Anterior cingulate cortex (tissue), 58 donors: ENCODE results near the gene ANKRD44.
"Not testable (repeated sequence)": the region's sequence is repeated elsewhere in the genome, so short reads cannot be mapped to it uniquely, and the experiment has no call there.

Source experiments
- DNase-seq, 58 donors: peaks; one replicate each; lab custom pipeline; 2025; lab: John Stamatoyannopoulos, UW

Gene ANKRD44

DNA sequence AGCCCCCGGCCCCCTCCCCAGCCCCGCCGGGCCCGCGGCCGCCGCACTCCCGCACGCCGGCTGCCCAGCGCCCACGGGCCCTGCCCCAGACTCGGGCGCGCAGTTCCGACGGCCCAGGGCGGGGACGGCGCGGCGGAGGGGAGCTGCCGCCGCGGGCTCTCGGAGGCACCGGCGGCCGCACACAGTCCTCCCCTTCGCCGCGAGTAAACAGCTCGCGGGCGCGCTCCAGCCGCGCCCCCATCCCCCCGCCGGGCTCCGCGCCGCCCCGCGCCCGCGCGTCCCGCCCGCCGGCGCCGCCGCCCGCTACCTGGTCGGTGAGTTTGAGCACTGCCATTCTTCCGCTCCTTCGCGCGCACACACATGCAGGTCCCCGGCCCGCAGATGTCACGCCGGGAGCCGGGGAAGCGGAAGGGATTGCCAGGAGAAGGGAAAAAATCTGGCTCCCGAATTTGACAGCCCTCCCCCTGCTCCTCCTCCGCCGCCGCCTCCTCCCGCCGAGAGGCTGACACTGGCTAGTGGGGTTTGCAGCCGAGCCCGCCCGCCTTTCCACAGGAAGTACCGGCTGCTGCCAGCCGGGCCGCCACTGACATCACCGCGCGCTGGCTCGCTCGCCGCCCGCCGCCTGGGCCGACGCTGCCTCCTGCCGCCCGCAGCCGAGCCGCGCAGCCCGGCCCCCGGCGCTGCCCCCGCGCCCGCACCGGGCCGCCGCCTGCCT lies at the start of gene ANKRD44:
Gene ANKRD44, minus strand, starts transcription at position 510 of the 715 bp plus-strand sequence. Its CDS starts 176 bp downstream, at position 334.
- DNase-seq: peak in 57 of 58 donors; percentile 26 to 91 (median 84)

DNA sequence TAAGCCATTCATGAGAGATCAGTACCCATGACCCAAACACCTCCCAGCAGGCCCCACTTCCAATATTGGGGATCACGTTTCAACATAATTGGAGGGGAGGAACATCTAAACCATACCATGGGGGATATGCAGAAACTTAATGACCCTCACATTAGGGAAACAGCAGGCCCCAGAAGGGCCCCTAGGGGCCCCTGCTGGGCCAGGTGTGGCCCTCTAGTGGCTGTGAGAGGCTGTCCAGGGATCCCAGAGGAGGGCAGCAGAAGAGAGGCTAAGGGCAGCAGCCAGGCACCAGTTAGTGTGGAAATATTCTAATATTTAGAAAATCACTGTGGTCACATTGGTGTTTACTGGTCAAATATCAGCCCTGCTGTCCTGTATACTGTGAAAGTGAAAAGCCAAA lies 49.3 kb upstream of the ANKRD44 start:
- DNase-seq: no peak

DNA sequence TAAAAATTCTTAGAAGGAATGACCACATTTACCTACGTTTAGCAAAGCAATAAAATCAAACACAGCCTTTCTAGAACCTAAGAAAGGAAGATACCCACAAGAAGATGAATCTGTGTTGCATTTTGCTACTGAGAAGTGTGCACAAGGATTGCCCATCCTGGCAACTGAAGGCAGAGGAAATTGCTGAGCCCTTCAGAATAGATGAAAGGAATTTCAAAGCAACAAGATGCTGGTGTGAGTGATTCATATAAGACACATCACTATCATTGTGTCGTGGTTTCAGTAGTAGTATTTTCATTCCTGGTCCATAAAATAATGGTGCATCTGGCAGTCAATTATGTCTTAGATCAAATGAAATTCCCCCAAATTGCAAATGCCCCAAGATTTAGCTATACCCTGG lies 48.4 kb upstream of the ANKRD44 start:
- DNase-seq: no peak

DNA sequence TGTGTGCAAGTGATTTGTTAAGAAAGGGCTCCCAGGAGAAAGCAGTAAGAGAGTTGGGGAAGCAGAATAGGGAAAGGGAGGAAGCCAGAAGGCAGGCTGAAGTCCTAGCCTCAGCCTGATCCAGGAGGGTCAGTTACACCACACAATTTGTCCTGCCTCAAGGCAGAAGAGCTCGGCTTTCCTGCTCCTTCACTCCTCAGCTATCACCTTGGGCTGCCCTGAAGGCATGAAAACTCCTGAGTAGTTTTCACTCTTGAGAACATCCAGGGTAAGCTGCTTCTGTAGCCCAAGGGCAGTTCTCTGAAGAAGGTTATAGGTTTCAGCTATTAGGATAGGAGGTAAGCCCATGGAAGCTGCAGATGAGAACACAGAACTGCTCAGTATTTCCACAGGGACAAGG lies 47.4 kb upstream of the ANKRD44 start:
- DNase-seq: no peak

DNA sequence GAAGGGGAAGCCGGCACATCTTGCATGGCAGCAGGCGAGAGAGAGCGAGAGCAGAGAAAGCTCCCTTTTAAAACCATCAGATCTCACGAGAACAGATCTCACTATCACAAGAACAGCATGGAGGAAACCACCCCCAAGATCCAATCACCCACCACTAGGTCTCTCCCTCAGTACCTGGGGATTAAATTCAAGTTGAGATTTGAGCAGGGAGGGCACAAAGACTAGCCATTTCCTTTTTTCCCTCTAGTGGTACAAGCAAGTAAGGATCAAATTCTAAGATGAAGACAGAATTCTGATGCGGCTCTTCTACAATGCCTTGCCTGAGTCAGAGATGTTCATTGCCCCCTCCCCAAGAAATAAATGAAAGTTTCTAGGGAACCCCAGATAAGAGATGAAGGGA lies 45.6 kb upstream of the ANKRD44 start:
- DNase-seq: no peak

DNA sequence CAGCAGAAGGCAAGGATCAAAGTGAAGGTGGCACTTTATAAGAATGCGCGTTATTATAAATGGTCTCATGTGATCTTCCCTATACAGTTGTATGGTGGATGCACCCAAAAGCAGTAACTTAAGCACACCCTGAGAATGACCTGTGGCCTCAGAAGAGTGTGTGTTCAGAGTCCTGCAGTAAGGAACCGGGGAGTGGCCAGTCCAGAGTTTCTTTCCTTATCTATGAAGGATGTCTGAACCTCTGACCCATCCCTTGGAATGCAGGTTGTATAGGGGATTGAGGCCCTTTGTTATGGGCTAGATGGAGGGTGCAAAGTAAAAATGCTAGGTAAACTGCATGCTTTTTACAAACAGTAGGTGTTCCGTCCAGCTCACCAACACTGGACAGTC lies 43.6 kb upstream of the ANKRD44 start:
- no peak for DNase-seq

DNA sequence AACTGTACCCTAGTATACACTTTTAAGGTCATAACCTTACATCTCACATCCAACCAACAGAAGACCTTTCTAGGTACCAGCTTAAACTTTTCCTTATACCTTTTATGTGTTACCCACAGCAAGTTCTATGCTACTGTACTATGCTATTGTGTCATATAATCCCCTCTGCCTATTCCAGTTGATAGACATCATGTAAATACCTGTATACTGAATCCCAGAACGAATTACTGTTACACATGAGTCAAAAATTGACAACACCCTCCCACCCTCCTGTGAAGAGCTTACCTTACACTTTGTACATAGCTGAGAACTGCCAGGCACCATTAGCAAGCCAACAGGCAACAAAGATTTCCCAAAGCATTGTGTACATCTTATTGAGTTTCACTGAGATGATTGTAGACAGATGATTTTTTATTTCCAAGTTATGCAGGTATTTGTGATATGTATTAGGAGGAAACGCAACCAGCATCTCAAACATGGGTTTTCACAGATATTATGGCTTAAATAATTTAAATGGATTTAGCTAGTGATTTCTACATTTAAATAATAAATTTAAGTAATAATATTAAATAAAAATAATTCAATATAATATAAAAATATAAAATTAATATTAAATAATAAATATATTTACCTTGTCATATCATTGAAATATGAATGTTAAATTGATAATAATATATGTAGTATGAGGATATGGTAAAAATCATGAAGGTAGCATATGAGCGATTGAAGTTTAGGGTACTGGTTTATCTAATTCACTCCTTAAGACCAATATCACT lies 43.0 kb upstream of the ANKRD44 start:
- no peak for DNase-seq

DNA sequence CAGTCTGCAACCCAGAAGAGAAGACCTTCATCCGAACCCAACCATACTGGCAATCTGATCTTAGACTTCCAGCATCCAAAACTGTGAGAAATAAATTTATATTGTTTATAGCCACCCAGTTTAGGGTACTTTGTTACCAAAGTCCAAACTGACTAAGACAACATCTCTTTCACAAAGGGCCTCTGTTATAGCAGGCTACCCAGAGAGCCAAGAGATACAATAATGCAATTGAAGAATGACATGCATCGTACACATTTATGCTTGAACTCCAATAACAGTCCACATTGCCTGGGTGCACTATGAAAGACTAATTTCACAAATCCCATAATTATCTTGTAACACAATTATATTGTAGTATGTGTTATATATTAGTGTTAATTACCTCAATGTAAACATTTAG lies 39.1 kb upstream of the ANKRD44 start:
- DNase-seq: no peak

DNA sequence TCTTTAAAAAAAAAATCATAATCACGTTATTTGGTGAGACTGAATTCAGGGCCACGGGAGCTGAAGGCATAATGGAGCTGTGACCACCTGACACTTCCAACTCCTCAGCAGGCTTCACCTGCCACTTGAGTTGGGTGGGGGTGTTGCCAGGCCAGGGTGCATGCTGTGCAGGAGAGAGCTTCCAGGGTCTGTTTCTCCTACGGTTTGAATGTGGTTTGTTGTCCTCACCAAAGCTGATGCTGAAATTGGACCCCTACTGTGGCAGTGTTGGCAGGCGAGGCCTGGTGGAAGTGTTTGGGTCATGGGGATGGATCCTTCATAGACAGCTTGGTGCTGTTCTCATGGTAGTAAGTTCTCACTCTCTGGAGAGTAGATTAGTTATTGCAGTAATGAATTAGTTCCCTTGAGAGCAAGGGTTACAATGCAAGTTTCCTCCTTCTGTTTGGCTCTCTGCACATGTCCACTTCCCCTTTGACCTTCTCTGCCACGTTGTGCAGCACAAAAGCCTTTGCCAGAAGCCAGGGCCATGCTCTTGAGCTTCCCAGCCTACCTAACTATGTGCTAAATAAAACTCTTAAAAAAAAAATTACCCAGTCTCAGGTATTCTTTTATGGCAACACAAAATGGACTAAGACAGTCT lies 38.3 kb upstream of the ANKRD44 start:
- no peak for DNase-seq

DNA sequence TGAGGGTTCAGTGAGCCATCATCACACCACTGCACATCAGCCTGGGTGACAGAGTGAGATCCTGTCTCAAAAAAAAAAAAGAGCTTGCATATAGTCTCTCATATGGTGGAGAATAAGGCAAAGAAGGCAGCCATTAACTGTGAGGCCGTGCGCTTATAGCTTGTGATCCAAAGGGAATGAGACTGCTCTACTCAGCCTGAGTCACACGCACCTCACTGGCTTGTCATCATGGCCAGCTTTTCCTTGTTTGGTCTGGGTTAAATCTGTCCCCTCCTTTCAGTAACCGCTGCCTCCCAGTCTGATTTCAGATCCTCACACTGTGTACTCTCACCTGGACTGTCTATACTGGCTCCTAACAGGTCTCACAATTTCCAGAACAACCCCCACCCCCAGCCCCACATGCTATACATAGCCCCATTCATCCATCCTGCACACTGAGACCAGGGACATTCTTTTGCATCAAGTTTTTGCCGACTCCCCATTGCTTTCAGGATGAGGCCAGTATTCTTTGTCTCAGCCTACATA lies 35.3 kb upstream of the ANKRD44 start:
- no peak for DNase-seq

DNA sequence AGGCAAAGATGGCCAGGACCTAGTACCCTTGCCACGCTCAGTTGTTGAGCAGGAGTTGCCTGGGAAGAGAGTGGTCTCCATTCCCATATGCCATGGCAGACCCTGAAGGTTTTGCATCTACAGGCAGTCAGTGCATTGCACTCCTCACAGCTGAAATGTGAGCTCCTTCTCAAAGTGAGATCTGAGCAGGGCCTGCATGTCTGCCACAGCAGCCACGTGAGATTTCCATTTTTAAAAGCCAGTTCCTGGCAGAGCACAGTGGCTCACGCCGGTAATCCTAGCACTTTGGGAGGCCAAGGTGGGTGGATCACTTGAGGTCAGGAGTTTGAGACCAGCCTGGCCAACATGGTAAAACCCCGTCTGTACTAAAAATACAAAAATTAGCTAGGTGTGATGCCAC lies 33.4 kb upstream of the ANKRD44 start:
- DNase-seq: not testable (repeated sequence)

DNA sequence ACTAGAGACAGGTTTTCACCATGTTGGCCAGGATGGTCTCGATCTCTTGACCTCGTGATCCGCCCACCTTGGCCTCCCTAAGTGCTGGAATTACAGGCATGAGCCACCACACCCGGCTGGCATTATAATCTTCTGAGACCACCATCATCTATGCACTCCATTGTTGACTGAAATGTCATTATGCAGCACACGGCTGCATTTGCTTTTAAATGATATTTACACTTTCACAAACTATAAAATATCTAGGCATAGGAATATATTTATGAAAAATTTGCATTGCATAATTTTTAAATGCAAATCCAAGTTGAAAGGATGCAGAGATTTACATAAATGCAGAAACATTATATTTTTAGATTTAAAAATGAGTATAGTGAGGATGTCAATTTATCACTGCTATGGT lies 30.0 kb upstream of the ANKRD44 start:
- no peak for DNase-seq

DNA sequence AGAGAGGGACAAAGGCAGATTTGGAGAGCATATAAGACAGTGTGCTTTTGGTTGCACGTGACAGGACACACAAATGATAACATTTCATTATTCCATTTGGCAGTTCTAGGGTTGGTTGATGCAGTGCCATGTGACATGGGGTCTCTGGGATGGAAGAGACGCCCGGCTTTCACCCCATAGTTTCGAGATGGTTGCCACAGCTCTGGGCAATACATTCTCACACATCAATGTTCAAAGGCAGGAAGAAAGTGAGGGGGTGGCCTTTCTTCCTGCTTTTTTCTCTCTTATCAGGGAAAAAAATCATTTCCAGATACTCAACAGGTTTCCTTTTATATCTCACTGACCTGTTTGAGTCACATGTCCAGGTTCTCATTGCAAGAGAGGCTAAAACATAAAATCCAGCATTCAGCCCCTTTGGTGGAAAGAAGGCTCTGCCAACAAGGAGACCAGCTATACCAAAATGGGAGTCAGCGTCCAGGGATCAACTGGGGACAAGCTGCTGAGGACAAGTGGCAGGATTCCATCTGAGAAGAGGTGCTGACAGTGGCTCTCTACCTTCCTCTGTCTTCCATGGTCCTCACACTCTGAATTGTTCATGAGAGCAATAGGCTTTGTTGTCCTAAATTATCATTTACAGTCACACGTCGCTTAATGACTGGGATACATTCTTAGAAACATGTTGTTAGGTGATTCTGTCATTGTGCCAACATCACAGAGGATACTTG lies 29.1 kb upstream of the ANKRD44 start:
- DNase-seq: no peak

DNA sequence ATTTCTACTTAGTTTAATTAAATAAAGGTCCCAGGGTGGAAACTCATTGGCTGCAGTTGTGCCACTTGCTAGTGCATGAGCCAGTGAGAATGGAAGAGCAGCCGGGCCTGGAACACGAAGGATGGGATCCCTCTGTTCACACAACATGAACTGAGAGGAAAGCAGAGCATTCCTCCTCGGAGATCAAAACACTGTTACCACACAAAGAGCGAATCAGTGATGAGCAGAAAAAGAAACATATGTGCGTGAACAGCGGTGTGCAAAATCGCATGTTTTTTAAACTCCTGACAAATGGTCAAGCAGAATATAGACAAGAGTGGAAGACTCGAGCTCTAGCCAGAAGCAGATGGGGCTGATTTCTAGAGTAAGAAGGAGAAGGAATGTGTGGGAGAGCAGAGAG lies 28.4 kb upstream of the ANKRD44 start:
- no peak for DNase-seq

DNA sequence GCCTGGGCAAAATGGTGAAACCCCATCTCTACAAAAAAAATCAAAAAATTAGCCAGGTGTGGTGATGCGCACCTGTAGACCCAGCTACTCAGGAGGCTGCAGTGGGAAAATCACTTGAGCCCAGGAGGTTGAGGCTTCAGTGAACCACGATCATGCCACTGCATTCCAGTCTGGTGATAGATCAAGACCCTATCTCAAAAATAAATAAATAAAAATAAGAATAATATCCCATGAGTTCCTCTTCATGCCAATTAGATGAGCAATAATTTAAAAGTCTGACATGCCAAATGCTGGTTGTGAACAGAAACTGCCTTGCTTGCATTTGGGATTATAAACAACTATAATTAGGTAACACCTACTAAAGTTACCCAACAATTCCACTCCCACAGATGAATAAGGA lies 22.1 kb upstream of the ANKRD44 start:
- DNase-seq: no peak

DNA sequence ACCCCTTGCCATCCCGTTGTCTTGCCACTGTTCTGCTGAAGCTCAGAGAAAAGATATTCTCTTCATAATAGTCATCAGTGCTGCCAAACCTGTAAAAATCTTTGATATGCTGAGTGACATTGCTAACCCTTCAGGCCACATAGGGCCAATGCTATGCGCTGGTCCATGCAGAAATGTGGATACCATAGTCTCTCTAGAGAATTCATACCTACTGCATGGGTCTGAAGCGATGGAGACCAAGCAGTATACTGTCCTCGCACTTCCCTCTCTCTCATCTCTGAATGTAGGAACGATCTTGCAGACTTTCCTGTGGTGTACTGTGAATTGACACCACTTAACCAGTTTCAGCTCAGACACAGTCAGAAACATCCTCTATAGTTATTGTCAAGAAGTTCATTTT lies 17.9 kb upstream of the ANKRD44 start:
- DNase-seq: no peak

DNA sequence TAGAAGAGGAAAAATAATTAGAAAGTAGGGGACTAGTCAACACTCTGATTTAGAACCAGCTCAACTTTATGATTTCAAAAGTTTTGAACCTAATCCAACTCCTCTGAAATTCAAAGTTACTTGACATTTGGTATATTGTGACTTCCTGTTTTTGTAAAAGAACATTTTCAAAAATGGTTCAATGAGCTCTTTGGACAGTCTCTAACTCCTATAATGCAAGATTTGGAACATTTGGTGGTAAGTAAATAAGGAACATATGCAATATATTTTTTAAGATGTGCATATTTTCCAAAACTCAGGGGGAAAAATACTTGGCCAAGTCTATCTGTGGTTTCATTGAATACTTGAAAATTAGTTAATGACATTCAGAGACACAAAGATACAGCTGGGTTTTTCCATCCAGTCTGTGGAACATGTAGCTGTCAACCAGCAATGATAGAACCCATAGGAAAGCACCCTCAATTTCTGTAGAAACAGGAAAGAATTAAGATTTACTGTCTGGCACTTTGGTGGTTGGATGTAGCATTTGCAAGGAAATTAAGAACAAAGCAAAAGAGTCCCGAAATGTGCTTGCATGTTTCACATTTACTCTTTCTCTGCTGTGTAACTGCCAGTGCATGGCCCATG lies 17.0 kb upstream of the ANKRD44 start:
- DNase-seq: no peak

DNA sequence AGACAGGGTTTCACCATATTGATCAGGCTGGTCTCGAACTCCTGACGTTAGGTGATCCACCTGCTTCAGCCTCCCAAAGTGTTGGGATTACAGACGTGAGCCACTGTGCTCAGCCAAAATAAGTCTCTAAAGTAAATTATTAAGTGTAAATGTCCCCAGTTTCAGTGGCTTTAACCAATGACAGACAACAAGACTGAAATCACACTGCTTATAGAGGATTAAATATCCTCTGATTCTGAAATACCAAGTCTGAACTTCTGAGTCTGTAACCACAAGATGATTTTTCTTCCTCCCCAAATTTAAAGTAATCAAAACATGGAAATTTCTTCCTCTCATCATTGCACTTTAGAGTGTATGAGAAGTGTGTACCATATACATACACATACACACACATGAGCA lies 16.5 kb upstream of the ANKRD44 start:
- DNase-seq: no peak

DNA sequence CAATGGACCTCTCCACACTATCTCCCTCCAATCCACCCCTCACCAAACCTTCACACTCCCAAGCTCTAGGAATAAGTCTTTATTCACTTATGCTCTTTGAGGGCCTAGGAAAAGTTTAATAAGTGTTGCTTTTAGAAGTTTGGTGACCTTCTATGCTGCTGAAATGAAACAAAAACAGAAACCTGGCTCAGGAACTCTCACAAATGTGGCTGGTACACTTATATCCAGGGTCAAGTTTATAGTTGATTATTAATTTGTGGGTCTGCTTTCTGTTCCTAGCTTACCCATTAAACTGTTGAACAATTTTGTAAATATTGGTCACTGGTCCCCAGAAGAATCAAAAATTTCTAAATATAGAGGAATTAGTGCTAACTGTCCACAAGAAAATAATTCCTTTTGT lies 14.2 kb upstream of the ANKRD44 start:
- no peak for DNase-seq
